Esophagus squamous epithelium (tissue), 5 donors: ENCODE data around the gene CNTNAP2. TPM values are rescaled to one million over a fixed set of nuclear protein-coding genes. Genes with fewer than 3 reads are reported as not detected.

Experiments used
- DNase-seq: peaks from one replicate; lab custom pipeline; 2025; lab: John Stamatoyannopoulos, UW
- H3K27ac ChIP-seq, 4 donors: fragments of 200-600 bp; sonication (generic); one replicate each; pipeline ENCODE4 v1.5.1; 2016 to 2019; ENCODE audit warnings: mild to moderate bottlenecking in 1 of 4
- H3K27me3 ChIP-seq, 4 donors: fragments of 200-600 bp; sonication (generic); 1 replicate in 3 of 4; 2 replicates in 1 of 4; pipeline versions ENCODE4 v1.5.1 to v1.6.0; 2017 to 2021; ENCODE audit warnings: antibody characterized with exemption in 1 of 4
- H3K36me3 ChIP-seq, 3 donors: fragments of 200-600 bp; sonication (generic); one replicate each; pipeline ENCODE4 v1.5.1; 2016 to 2019
- H3K4me1 ChIP-seq, 3 donors: fragments of 200-600 bp; sonication (generic); one replicate each; pipeline ENCODE4 v1.5.1; 2017 to 2019
- H3K4me3 ChIP-seq, 4 donors: fragments of 200-600 bp; sonication (generic); 1 replicate in 3 of 4; 2 replicates in 1 of 4; pipeline ENCODE4 v1.5.1; 2016 to 2019; ENCODE audit warnings: mild to moderate bottlenecking in 2 of 4, moderate library complexity in 1 of 4
- H3K9me3 ChIP-seq, 3 donors: fragments of 200-600 bp; sonication (generic); one replicate each; pipeline ENCODE4 v1.5.1; 2016 to 2019
- POLR2A ChIP-seq, 4 donors: fragments of 450-650 bp; IDR thresholded peaks; one replicate each; pipeline ENCODE4 v1.6.1; 2017; ENCODE audit warnings: antibody characterized with exemption in 4 of 4, mild to moderate bottlenecking in 4 of 4, moderate library complexity in 3 of 4
- WGBS, 2 donors: methylation state at CpG; one replicate each; pipeline ENCODE4 v1.1.5; 2018; 5-methylcytosine and 5-hydroxymethylcytosine counted together
- intact Hi-C: fragments of 100-400 bp; cut with DNase I; formaldehyde crosslinking; loops from one replicate; pipeline ENCODE4 v1.15.0; 2022
- total RNA-seq, 4 donors: library from RNA; depleted of rRNA; stranded (reverse); fragments of >200 nt; gene quantifications; one replicate each; pipeline ENCODE4 v1.1.0, GENCODE V29; 2016
- TF ChIP-seq, protein P1 (sequence below), 6 experiments: fragments of 450-650 bp in 4 of 6; fragments of 200-600 bp in 2 of 6; sonication (generic) in 2 of 6; IDR thresholded peaks; one replicate each; pipeline ENCODE4 v1.5.1; 2016 to 2019; ENCODE audit warnings: antibody characterized with exemption in 6 of 6, mild to moderate bottlenecking in 4 of 6, moderate library complexity in 4 of 6
- donor health status: DM: yes; HTN: yes; CAD: no.

CNTNAP2 gene
- total RNA-seq, 4 donors from 2014 or later: 0.95 to 2.3 (median 1.2) TPM

DNA sequence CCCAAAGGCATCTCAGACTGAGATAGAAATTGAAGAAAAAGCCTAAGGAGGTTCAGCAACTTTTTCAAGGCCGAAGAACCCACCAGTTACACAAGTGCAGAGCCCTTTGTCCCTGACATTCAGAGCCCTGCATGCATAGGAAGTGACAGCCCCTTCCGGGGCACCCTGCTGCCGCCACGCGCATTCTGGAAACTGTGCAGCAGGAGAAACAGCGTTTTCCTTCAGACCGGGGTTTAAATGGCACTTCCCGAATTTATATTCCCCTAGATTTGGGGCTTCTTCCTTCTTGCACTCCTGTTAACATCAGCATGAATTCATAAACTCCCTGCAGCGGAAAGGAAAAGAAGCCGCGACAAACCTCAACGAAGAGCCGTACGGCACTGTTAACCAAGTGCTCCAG, 2283.5 kb downstream of the CNTNAP2 start:
- no peak overlapping the region for H3K27ac ChIP-seq
- 86 to 91% methylated on average over 14 of the region's 14 CpGs for WGBS, 2 donors
- H3K4me3 ChIP-seq: no peak overlapping the region
- no peaks in the 10 kb centered on the region for H3K9me3 ChIP-seq
- no peaks in the 10 kb centered on the region for H3K36me3 ChIP-seq
- intact Hi-C loops: no loop called here
- TF ChIP-seq, protein P1, sequence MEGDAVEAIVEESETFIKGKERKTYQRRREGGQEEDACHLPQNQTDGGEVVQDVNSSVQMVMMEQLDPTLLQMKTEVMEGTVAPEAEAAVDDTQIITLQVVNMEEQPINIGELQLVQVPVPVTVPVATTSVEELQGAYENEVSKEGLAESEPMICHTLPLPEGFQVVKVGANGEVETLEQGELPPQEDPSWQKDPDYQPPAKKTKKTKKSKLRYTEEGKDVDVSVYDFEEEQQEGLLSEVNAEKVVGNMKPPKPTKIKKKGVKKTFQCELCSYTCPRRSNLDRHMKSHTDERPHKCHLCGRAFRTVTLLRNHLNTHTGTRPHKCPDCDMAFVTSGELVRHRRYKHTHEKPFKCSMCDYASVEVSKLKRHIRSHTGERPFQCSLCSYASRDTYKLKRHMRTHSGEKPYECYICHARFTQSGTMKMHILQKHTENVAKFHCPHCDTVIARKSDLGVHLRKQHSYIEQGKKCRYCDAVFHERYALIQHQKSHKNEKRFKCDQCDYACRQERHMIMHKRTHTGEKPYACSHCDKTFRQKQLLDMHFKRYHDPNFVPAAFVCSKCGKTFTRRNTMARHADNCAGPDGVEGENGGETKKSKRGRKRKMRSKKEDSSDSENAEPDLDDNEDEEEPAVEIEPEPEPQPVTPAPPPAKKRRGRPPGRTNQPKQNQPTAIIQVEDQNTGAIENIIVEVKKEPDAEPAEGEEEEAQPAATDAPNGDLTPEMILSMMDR (IDR thresholded peaks at IDR 0.05): no peak
- no peak for TF ChIP-seq POLR2A (IDR thresholded peaks at IDR 0.05)
- H3K4me1 ChIP-seq: peaks cover 0 to 30% (median 0%) of the 10 kb centered on the region in 3 donors
- DNase-seq: no peak
- H3K27me3 ChIP-seq: peaks cover 0 to 16% (median 0%) of the 10 kb centered on the region in 4 donors

DNA sequence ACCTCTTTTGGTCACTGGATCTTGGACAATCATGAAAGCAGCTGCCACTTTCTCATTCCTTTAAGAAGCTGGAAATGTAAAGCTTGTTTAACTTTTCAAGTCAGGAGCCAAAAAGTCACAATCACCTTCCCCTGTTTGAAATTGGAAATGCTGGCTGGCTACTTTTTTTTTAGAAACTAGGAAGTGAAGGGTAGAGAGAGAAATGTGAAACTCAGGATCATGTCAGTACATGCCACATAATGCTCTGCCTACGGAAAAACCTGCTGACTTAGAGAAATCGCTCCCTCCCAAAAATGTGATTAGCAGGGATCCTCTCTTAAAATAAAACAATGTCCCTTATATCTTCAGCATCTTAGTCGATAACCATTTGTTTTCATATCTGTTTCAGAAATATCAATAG, 2285.6 kb downstream of the CNTNAP2 start:
- Histone ChIP-seq H3K4me3 (no peak overlapping the region), H3K4me1 (peaks cover 0 to 27% (median 0%) of the 10 kb centered on the region in 3 donors), H3K27ac (peak overlapping the region; percentile 18 to 75 (median 66)), H3K9me3 (no peaks in the 10 kb centered on the region), H3K27me3 (peaks cover 0 to 1% (median 0%) of the 10 kb centered on the region in 4 donors), H3K36me3 (no peaks in the 10 kb centered on the region)
- no peak for DNase-seq
- intact Hi-C loops: no loop called here
- WGBS, 2 donors: 41% methylated on average over 3 of the region's 3 CpGs
- TF ChIP-seq, protein P1 (IDR thresholded peaks at IDR 0.05): no peak
- TF ChIP-seq POLR2A (IDR thresholded peaks at IDR 0.05): no peak

DNA sequence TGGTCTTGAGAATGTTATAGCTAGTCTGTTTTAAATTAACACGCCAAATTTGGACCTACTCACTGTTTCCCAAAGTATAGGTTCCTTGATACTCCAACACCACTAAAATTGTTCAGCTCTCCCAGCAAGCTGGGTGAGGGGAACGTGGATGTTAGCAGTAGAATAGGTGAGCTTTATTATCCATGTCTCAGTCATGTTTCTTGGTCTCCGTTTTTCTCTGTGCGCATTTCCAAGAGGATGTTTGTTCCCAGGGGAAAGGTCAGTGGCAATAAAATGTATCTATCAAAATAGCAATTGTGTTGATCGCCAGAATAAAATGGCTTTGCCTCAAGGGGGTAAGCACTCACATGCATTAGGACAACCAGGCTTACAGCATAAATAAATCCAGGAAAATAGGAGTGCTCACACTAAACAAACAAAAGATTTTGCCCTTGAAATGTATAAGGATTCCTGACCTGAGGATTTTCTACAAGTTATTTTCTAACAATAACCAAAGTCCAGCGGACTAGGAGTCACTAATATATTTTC, 2286.9 kb downstream of the CNTNAP2 start:
- Histone ChIP-seq H3K27me3 (no peaks in the 10 kb centered on the region), H3K4me3 (no peak overlapping the region), H3K9me3 (no peaks in the 10 kb centered on the region), H3K27ac (no peak overlapping the region), H3K4me1 (peaks cover 0 to 20% (median 0%) of the 10 kb centered on the region in 3 donors), H3K36me3 (no peaks in the 10 kb centered on the region)
- intact Hi-C loops: no loop called here
- no peak for DNase-seq
- WGBS, 2 donors: 71 to 77% methylated on average over 6 of the region's 6 CpGs
- TF ChIP-seq, protein P1 (IDR thresholded peaks at IDR 0.05): no peak
- TF ChIP-seq POLR2A (IDR thresholded peaks at IDR 0.05): no peak

DNA sequence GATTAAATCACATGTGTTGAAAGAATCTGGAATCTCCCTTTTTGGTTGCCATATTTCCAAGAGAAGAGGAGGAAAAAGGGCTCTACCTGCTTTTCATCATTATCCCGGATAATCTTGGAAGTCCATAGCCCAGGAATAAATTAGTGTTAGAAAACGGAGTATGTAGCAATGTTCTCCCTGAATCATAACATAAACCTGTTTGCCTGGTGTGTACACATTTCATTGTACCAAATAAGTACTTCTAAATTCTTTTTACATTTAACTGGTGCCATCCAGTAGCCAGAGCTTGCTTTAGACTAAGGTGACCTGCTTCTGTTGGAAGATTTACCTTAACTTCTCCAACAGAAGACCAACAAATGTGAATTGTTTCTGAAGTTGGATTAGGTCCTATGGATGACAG, 2291.7 kb downstream of the CNTNAP2 start:
- DNase-seq: no peak
- 48 to 58% methylated on average over 2 of the region's 2 CpGs for WGBS, 2 donors
- Histone ChIP-seq H3K4me1 (peaks cover 0 to under 1% (median 0%) of the 10 kb centered on the region in 3 donors), H3K27ac (no peak overlapping the region), H3K4me3 (no peak overlapping the region), H3K36me3 (no peaks in the 10 kb centered on the region), H3K27me3 (no peaks in the 10 kb centered on the region), H3K9me3 (no peaks in the 10 kb centered on the region)
- intact Hi-C loops: no loop called here
- no peak for TF ChIP-seq POLR2A (IDR thresholded peaks at IDR 0.05)
- TF ChIP-seq, protein P1 (IDR thresholded peaks at IDR 0.05): no peak

DNA sequence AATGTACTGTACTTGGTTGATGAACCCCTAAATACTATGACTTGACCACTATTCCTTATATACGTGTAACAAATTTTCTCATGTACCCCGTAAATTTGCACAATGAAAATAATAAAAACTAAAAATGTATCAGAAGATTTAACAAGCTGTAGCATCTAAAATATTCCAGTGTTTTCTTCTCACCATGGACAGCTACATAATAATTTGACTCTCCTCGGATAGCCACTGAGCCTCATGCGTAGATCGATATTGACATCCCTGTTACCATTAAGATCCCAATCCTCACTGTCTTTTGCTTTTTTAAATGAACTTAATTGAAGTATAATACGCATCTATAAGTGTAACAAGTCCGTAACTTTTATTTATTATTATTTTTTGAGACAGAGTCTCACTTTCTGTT, 2294.3 kb downstream of the CNTNAP2 start:
- TF ChIP-seq POLR2A (IDR thresholded peaks at IDR 0.05): no peak
- TF ChIP-seq, protein P1 (IDR thresholded peaks at IDR 0.05): no peak
- H3K9me3 ChIP-seq: no peaks in the 10 kb centered on the region
- intact Hi-C loops: no loop called here

More for the DNA sequence above, 2294.3 kb downstream of the CNTNAP2 start:
- Histone ChIP-seq H3K4me1 (no peaks in the 10 kb centered on the region), H3K4me3 (no peak overlapping the region), H3K36me3 (no peaks in the 10 kb centered on the region), H3K27ac (no peak overlapping the region), H3K27me3 (no peaks in the 10 kb centered on the region)
- no peak for DNase-seq
- 83 to 94% methylated on average over 7 of the region's 7 CpGs for WGBS, 2 donors
